Nephron (organoid): ENCODE measurements around the gene NSMCE4A.

Experiments
- H3K27ac Mint-ChIP-seq, 3 experiments: 2 replicates each; pipeline ENCODE4 v1.8.0; 2020; ENCODE audit warnings: mixed read lengths in 3 of 3, mild to moderate bottlenecking in 2 of 3, moderate library complexity in 1 of 3
- H3K27me3 Mint-ChIP-seq: 2 replicates; pipeline ENCODE4 v1.8.0; 2021; ENCODE audit warnings: low read depth, mild to moderate bottlenecking, moderate library complexity, mixed read lengths
- H3K36me3 Mint-ChIP-seq: 2 replicates; pipeline ENCODE4 v1.8.0; 2020; ENCODE audit warnings: low read depth, mixed read lengths
- H3K4me1 Mint-ChIP-seq: 2 replicates; pipeline ENCODE4 v1.8.0; 2020; ENCODE audit warnings: mixed read lengths
- H3K4me3 Mint-ChIP-seq, 3 experiments: 2 replicates each; pipeline ENCODE4 v1.8.0; 2020; ENCODE audit warnings: mild to moderate bottlenecking in 3 of 3, mixed read lengths in 3 of 3, moderate library complexity in 2 of 3
- H3K9me3 Mint-ChIP-seq: 2 replicates; pipeline ENCODE4 v1.8.0; 2020; ENCODE audit warnings: mixed read lengths
- TF ChIP-seq, protein P1 (sequence below), 3 experiments: fragments of 200-600 bp; sonication (generic); IDR thresholded peaks; one replicate each; pipeline ENCODE4 v1.5.0; 2021; ENCODE audit warnings: antibody characterized with exemption in 3 of 3; ENCODE audit not compliant: unreplicated experiment in 3 of 3

Gene NSMCE4A

DNA sequence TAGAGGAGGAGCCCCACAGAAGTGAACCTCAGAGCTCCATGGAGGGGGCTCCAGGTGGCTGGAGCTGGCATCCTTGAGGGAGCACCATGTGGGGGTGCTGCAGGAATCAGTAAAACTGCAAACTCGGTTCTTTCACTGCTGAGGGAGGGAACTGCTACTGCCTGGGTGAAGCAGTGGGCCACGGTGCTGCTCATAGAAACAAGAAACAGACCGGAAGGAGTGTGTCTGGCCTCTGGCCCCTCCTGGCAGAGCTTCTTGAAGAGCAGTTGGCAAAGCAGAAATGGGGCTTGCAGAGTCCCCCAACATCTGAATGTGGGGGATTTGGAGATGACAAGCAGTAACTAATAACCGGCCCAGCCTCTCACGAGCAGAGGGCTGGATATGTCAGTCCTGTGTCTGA, 37.7 kb upstream of the NSMCE4A start:
- H3K36me3 Mint-ChIP-seq: no peaks in the 10 kb centered on the region
- H3K4me1 Mint-ChIP-seq: no peaks in the 10 kb centered on the region
- H3K4me3 Mint-ChIP-seq: no peak overlapping the region
- H3K27ac Mint-ChIP-seq: no peak overlapping the region
- TF ChIP-seq, protein P1, sequence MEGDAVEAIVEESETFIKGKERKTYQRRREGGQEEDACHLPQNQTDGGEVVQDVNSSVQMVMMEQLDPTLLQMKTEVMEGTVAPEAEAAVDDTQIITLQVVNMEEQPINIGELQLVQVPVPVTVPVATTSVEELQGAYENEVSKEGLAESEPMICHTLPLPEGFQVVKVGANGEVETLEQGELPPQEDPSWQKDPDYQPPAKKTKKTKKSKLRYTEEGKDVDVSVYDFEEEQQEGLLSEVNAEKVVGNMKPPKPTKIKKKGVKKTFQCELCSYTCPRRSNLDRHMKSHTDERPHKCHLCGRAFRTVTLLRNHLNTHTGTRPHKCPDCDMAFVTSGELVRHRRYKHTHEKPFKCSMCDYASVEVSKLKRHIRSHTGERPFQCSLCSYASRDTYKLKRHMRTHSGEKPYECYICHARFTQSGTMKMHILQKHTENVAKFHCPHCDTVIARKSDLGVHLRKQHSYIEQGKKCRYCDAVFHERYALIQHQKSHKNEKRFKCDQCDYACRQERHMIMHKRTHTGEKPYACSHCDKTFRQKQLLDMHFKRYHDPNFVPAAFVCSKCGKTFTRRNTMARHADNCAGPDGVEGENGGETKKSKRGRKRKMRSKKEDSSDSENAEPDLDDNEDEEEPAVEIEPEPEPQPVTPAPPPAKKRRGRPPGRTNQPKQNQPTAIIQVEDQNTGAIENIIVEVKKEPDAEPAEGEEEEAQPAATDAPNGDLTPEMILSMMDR (IDR thresholded peaks at IDR 0.05; ENCODE audit: unreplicated experiment in 3 of 3): no peak
- no peaks in the 10 kb centered on the region for H3K27me3 Mint-ChIP-seq
- no peaks in the 10 kb centered on the region for H3K9me3 Mint-ChIP-seq

DNA sequence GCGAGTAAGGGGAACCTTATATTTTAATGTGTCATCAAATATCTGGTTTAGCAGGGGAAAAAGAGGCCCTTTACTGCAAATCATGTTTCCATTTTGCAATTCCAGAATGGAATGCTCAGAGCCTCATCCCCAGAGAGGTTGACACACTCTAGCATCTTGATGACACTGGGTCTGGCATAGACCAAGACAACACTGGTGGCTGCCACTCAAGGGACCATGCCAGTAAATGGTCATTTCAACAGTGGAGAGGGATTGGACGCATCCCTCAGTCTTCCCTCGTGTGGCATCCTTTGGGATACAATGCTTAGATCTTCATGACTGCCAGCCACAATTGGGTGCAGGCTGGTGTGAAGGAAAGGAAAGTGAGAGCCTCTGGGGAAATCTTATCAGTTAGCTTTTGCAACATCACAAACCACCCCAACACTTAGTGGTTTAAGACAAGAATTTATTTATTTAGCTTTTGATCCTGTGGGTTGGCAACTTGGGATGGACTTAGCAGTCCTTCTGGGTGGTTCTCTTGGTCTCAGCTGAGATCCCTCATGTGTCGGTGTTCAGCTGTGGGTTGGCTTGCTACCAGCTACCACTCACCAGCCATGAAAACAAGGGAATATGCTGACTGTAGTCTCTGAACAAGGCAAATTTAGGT, 35.5 kb upstream of the NSMCE4A start:
- H3K9me3 Mint-ChIP-seq: peaks cover 5% of the 10 kb centered on the region
- H3K4me1 Mint-ChIP-seq: no peaks in the 10 kb centered on the region
- TF ChIP-seq, protein P1 (IDR thresholded peaks at IDR 0.05; ENCODE audit: unreplicated experiment in 3 of 3): no peak
- H3K27me3 Mint-ChIP-seq: no peaks in the 10 kb centered on the region
- H3K4me3 Mint-ChIP-seq: no peak overlapping the region
- no peak overlapping the region for H3K27ac Mint-ChIP-seq
- no peaks in the 10 kb centered on the region for H3K36me3 Mint-ChIP-seq

DNA sequence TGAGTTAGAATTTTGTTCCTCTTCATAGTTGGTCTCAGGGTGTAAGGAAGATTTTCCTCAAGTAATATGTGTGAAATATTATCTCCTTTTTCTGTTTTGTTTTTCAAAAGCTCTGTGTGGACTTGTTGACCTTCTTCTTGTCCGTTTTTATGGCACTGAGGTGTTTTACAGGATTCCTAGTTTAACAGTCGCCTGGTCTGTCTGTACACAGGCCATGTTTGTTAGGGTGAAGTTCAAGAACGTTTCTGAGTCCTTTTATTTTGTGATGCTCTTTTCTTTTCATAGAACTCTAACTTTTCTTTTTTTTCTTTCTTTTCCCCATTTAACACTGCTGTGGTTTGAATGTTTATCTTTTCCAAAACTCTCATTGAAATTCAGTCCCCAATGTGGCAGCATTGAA, 32.4 kb upstream of the NSMCE4A start:
- TF ChIP-seq, protein P1 (IDR thresholded peaks at IDR 0.05; ENCODE audit: unreplicated experiment in 3 of 3): no peak
- H3K27ac Mint-ChIP-seq: no peak overlapping the region
- no peak overlapping the region for H3K4me3 Mint-ChIP-seq
- no peaks in the 10 kb centered on the region for H3K36me3 Mint-ChIP-seq
- H3K4me1 Mint-ChIP-seq: no peaks in the 10 kb centered on the region
- peaks cover 16% of the 10 kb centered on the region for H3K9me3 Mint-ChIP-seq
- H3K27me3 Mint-ChIP-seq: no peaks in the 10 kb centered on the region

DNA sequence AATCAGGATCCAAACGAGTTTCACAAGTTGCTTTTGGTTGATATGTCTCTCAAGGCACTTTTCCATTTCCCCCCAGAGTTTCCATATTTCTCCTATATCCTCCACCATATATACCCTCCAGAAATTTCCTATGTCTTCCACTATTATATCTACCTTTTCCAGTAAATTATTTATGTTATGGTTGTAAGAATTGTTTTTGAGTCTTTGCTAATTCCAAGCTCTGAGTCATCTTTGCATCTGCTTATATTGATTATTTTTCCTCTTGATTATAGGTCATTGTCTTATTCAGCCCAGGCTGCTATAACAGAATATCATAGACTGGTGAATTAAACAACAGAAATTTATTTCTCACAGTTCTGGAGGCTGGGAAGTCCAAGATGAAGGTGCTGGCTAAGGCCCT, 26.7 kb upstream of the NSMCE4A start:
- Mint-ChIP-seq H3K4me1 (peaks cover 5% of the 10 kb centered on the region), H3K4me3 (no peak overlapping the region), H3K9me3 (peaks cover 33% of the 10 kb centered on the region), H3K36me3 (no peaks in the 10 kb centered on the region), H3K27ac (no peak overlapping the region), H3K27me3 (peaks cover 12% of the 10 kb centered on the region)
- TF ChIP-seq, protein P1 (IDR thresholded peaks at IDR 0.05; ENCODE audit: unreplicated experiment in 3 of 3): no peak

DNA sequence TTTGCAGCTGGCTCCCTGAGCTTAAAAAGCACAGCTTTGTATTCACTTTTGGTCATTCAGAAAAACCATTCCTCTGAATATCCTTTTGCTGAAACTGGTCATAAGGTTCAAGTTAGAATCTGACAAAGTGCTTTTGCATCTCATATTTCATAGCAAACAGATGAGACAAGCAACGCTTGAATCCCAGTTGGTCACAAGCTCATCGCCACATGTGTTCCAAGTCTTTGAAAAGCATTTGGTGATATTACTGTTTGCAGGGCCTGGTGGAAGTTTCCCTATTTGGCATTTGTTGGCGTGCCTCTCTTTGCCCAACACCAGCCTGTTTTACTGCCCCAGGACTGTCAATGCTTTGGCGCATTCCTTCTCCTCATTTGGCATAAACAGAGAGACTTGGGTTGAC, 24.3 kb upstream of the NSMCE4A start:
- H3K27ac Mint-ChIP-seq: peak overlapping the region in 1 of 3 experiments; percentile 8
- H3K4me1 Mint-ChIP-seq: peaks cover 21% of the 10 kb centered on the region
- peaks cover 18% of the 10 kb centered on the region for H3K27me3 Mint-ChIP-seq
- TF ChIP-seq, protein P1 (IDR thresholded peaks at IDR 0.05; ENCODE audit: unreplicated experiment in 3 of 3): no peak
- H3K9me3 Mint-ChIP-seq: peaks cover 26% of the 10 kb centered on the region
- no peaks in the 10 kb centered on the region for H3K36me3 Mint-ChIP-seq
- H3K4me3 Mint-ChIP-seq: no peak overlapping the region

DNA sequence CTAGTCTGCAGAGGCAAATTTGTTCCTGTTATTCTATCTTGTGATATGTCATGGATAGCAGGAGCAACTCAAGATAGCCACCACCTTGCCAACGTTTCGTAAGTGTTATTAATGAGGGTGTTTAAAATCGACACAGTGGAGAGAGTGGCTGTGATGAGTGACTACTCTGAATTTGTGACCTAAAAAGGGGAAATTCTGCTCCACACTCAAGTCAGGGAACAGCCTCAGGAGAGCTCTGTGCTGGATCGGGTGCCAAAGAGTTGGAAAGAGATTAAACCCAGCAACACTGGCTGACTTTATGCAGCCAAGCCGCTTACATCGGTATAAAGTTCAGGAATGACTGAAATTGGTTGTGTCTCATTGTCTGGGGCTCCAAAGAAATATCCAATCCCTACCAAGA, 23.4 kb upstream of the NSMCE4A start:
- Mint-ChIP-seq H3K9me3 (peaks cover 25% of the 10 kb centered on the region), H3K27me3 (peaks cover 23% of the 10 kb centered on the region), H3K27ac (no peak overlapping the region), H3K36me3 (no peaks in the 10 kb centered on the region), H3K4me3 (no peak overlapping the region), H3K4me1 (peaks cover 28% of the 10 kb centered on the region)
- TF ChIP-seq, protein P1 (IDR thresholded peaks at IDR 0.05; ENCODE audit: unreplicated experiment in 3 of 3): no peak
